ENCODE data around the gene DNAAF2. TPM values are rescaled to one million over a fixed set of nuclear protein-coding genes. Genes with fewer than 3 reads are reported as not detected.

The DNAAF2 gene
- total RNA-seq, 1 donor from 2014 or later, result 6.8 TPM

- intact Hi-C loops (cut with DNase I), result no loop called here
- peaks cover 16% of the 10 kb centered on the region for H3K4me1 ChIP-seq
- DNase-seq (no peak), ATAC-seq (peak in 1 of 2 donors; percentile 53)
- TF ChIP-seq CTCF (IDR thresholded peaks at IDR 0.05), result no peak
- peak overlapping the region; percentile 97 for H3K27ac ChIP-seq
- H3K4me3 ChIP-seq, result peak overlapping the region; percentile 98
- no peaks in the 10 kb centered on the region for H3K9me3 ChIP-seq
- no peaks in the 10 kb centered on the region for H3K27me3 ChIP-seq (ENCODE audit: low read depth)
- no peaks in the 10 kb centered on the region for H3K36me3 ChIP-seq
These were observed 36.9 kb downstream of the DNAAF2 start for GRCh38 chr14:49598189-49598484.

- intact Hi-C loops (cut with DNase I), result no loop called here
- no peak for DNase-seq
These were observed 40.5 kb downstream of the DNAAF2 start for GRCh38 chr14:49594347-49595091.

GRCh38 chr14:49593016-49593415 lies 42.0 kb downstream of the DNAAF2 start:
- TF ChIP-seq CTCF (IDR thresholded peaks at IDR 0.05), result no peak
- Histone ChIP-seq H3K4me1 (peaks cover 11% of the 10 kb centered on the region), H3K27me3 (ENCODE audit: low read depth) (no peaks in the 10 kb centered on the region), H3K4me3 (no peak overlapping the region), H3K9me3 (no peaks in the 10 kb centered on the region), H3K36me3 (no peaks in the 10 kb centered on the region), H3K27ac (no peak overlapping the region)
- intact Hi-C loops (cut with DNase I), result no loop called here
- ATAC-seq, result no peak
- no peak for DNase-seq

More at GRCh38 chr14:49594347-49595091, 40.5 kb downstream of the DNAAF2 start:
- Histone ChIP-seq H3K4me1 (peaks cover 11% of the 10 kb centered on the region), H3K27ac (peak overlapping the region; percentile 41), H3K27me3 (ENCODE audit: low read depth) (no peaks in the 10 kb centered on the region), H3K36me3 (no peaks in the 10 kb centered on the region), H3K4me3 (no peak overlapping the region), H3K9me3 (no peaks in the 10 kb centered on the region)
- ATAC-seq, result peak; percentile 12 to 29
- TF ChIP-seq CTCF (IDR thresholded peaks at IDR 0.05), result no peak

GRCh38 chr14:49589387-49589786 lies 45.7 kb downstream of the DNAAF2 start:
- no peak for TF ChIP-seq CTCF (IDR thresholded peaks at IDR 0.05)
- Histone ChIP-seq H3K9me3 (no peaks in the 10 kb centered on the region), H3K4me1 (peaks cover 9% of the 10 kb centered on the region), H3K27ac (no peak overlapping the region), H3K36me3 (peaks cover 1% of the 10 kb centered on the region), H3K27me3 (ENCODE audit: low read depth) (no peaks in the 10 kb centered on the region), H3K4me3 (no peak overlapping the region)
- intact Hi-C loops (cut with DNase I), result no loop called here
- ATAC-seq, result no peak
- no peak for DNase-seq

GRCh38 chr14:49586673-49587460 lies 48.2 kb downstream of the DNAAF2 start:
- peak overlapping the region; percentile 91 for H3K4me3 ChIP-seq
- no peak for DNase-seq
- ATAC-seq, result peak; percentile 63 to 70
- no peaks in the 10 kb centered on the region for H3K9me3 ChIP-seq
- peaks cover 35% of the 10 kb centered on the region for H3K4me1 ChIP-seq
- intact Hi-C loops (cut with DNase I), result no loop called here
- TF ChIP-seq CTCF (IDR thresholded peaks at IDR 0.05), result peak; percentile 75
- H3K36me3 ChIP-seq, result peaks cover 25% of the 10 kb centered on the region
- H3K27ac ChIP-seq, result peak overlapping the region; percentile 94
- H3K27me3 ChIP-seq (ENCODE audit: low read depth), result no peaks in the 10 kb centered on the region
